Activated naive CD4-positive, alpha-beta T cell treated with anti-CD3 and anti-CD28 coated beads, Interleukin-2, amount 50 U/mL, for 24 hours (primary cell): ENCODE data around the gene AP2A2.
"Not testable (repeated sequence)": the region's sequence is repeated elsewhere in the genome, so short reads cannot be mapped to it uniquely, and the experiment has no call there.

Experiments
- H3K27ac Mint-ChIP-seq: one replicate; pipeline ENCODE4 v1.8.0; 2021; ENCODE audit warnings: mild to moderate bottlenecking, mixed read lengths
- H3K27me3 Mint-ChIP-seq: one replicate; pipeline ENCODE4 v1.8.0; 2021; ENCODE audit warnings: mixed read lengths
- H3K36me3 Mint-ChIP-seq: one replicate; pipeline ENCODE4 v1.8.0; 2021; ENCODE audit warnings: mixed read lengths
- H3K4me1 Mint-ChIP-seq: one replicate; pipeline ENCODE4 v1.8.0; 2021; ENCODE audit warnings: mixed read lengths
- H3K4me3 Mint-ChIP-seq: one replicate; pipeline ENCODE4 v1.8.0; 2021; ENCODE audit warnings: mild to moderate bottlenecking, mixed read lengths
- H3K9me3 Mint-ChIP-seq: one replicate; pipeline ENCODE4 v1.8.0; 2021; ENCODE audit warnings: mixed read lengths

Gene AP2A2

GRCh38 chr11:1012740-1013630 is 87.3 kb downstream of the AP2A2 start:
- no peak overlapping the region for H3K4me3 Mint-ChIP-seq

GRCh38 chr11:1013631-1013935 is 87.9 kb downstream of the AP2A2 start:
- Mint-ChIP-seq H3K27ac (no peak overlapping the region), H3K4me1 (peaks cover 23% of the 10 kb centered on the region), H3K9me3 (no peaks in the 10 kb centered on the region), H3K4me3 (no peak overlapping the region), H3K27me3 (no peaks in the 10 kb centered on the region), H3K36me3 (peaks cover 10% of the 10 kb centered on the region)

More at GRCh38 chr11:1012740-1013630, 87.3 kb downstream of the AP2A2 start:
- H3K27ac Mint-ChIP-seq: no peak overlapping the region
- H3K9me3 Mint-ChIP-seq: no peaks in the 10 kb centered on the region
- peaks cover 19% of the 10 kb centered on the region for H3K4me1 Mint-ChIP-seq
- H3K36me3 Mint-ChIP-seq: peaks cover 10% of the 10 kb centered on the region
- H3K27me3 Mint-ChIP-seq: no peaks in the 10 kb centered on the region

- peaks cover 23% of the 10 kb centered on the region for H3K4me1 Mint-ChIP-seq
- H3K4me3 Mint-ChIP-seq: no peak overlapping the region
- no peaks in the 10 kb centered on the region for H3K9me3 Mint-ChIP-seq
- peaks cover 10% of the 10 kb centered on the region for H3K36me3 Mint-ChIP-seq
- no peak overlapping the region for H3K27ac Mint-ChIP-seq
- no peaks in the 10 kb centered on the region for H3K27me3 Mint-ChIP-seq
Observed at GRCh38 chr11:1014276-1014675, 88.6 kb downstream of the AP2A2 start.

GRCh38 chr11:1015064-1015463 is 89.4 kb downstream of the AP2A2 start:
- Mint-ChIP-seq H3K4me1 (peaks cover 23% of the 10 kb centered on the region), H3K27me3 (no peaks in the 10 kb centered on the region), H3K36me3 (peaks cover 10% of the 10 kb centered on the region), H3K4me3 (no peak overlapping the region), H3K27ac (peak overlapping the region; percentile 8), H3K9me3 (no peaks in the 10 kb centered on the region)

GRCh38 chr11:1015826-1016545 is 90.3 kb downstream of the AP2A2 start:
- peaks cover 7% of the 10 kb centered on the region for H3K36me3 Mint-ChIP-seq
- H3K4me3 Mint-ChIP-seq: no peak overlapping the region

GRCh38 chr11:1016610-1017126 is 91.0 kb downstream of the AP2A2 start:
- H3K36me3 Mint-ChIP-seq, H3K4me3 Mint-ChIP-seq, H3K27me3 Mint-ChIP-seq, H3K9me3 Mint-ChIP-seq: not testable (repeated sequence)
- H3K4me1 Mint-ChIP-seq: peaks cover 23% of the 10 kb centered on the region
- peak overlapping the region; percentile 44 for H3K27ac Mint-ChIP-seq

More at GRCh38 chr11:1015826-1016545, 90.3 kb downstream of the AP2A2 start:
- no peaks in the 10 kb centered on the region for H3K9me3 Mint-ChIP-seq
- no peak overlapping the region for H3K27ac Mint-ChIP-seq
- no peaks in the 10 kb centered on the region for H3K27me3 Mint-ChIP-seq
- peaks cover 23% of the 10 kb centered on the region for H3K4me1 Mint-ChIP-seq

- peaks cover 7% of the 10 kb centered on the region for H3K36me3 Mint-ChIP-seq
Observed at GRCh38 chr11:1017269-1018005, 91.8 kb downstream of the AP2A2 start.

GRCh38 chr11:1018091-1018490 is 92.4 kb downstream of the AP2A2 start:
- Mint-ChIP-seq H3K4me1 (peaks cover 23% of the 10 kb centered on the region), H3K9me3 (no peaks in the 10 kb centered on the region), H3K4me3 (no peak overlapping the region), H3K27ac (peak overlapping the region; percentile 0), H3K27me3 (no peaks in the 10 kb centered on the region), H3K36me3 (peaks cover 7% of the 10 kb centered on the region)

More at GRCh38 chr11:1017269-1018005, 91.8 kb downstream of the AP2A2 start:
- Mint-ChIP-seq H3K4me3 (no peak overlapping the region), H3K4me1 (peaks cover 23% of the 10 kb centered on the region), H3K27ac (peak overlapping the region; percentile 44), H3K27me3 (no peaks in the 10 kb centered on the region), H3K9me3 (no peaks in the 10 kb centered on the region)

- Mint-ChIP-seq H3K36me3 (peaks cover 7% of the 10 kb centered on the region), H3K27ac (no peak overlapping the region), H3K4me1 (peaks cover 23% of the 10 kb centered on the region), H3K4me3 (no peak overlapping the region), H3K9me3 (no peaks in the 10 kb centered on the region), H3K27me3 (no peaks in the 10 kb centered on the region)
Observed at GRCh38 chr11:1019321-1019910, 93.7 kb downstream of the AP2A2 start.

- Mint-ChIP-seq H3K27ac (no peak overlapping the region), H3K4me1 (peaks cover 23% of the 10 kb centered on the region)
Observed at GRCh38 chr11:1020211-1020905, 94.7 kb downstream of the AP2A2 start.

GRCh38 chr11:1022411-1022810 is 96.7 kb downstream of the AP2A2 start:
- Mint-ChIP-seq H3K4me3 (no peak overlapping the region), H3K27ac (no peak overlapping the region), H3K4me1 (peaks cover 9% of the 10 kb centered on the region), H3K9me3 (no peaks in the 10 kb centered on the region), H3K36me3 (peaks cover 2% of the 10 kb centered on the region), H3K27me3 (no peaks in the 10 kb centered on the region)

More at GRCh38 chr11:1020211-1020905, 94.7 kb downstream of the AP2A2 start:
- H3K27me3 Mint-ChIP-seq: no peaks in the 10 kb centered on the region
- H3K36me3 Mint-ChIP-seq: peaks cover 7% of the 10 kb centered on the region
- no peaks in the 10 kb centered on the region for H3K9me3 Mint-ChIP-seq
- H3K4me3 Mint-ChIP-seq: no peak overlapping the region

GRCh38 chr11:1022908-1023810 is 97.5 kb downstream of the AP2A2 start:
- H3K27me3 Mint-ChIP-seq: no peaks in the 10 kb centered on the region
- H3K27ac Mint-ChIP-seq: no peak overlapping the region
- H3K4me3 Mint-ChIP-seq: no peak overlapping the region
- no peaks in the 10 kb centered on the region for H3K36me3 Mint-ChIP-seq
- peaks cover 2% of the 10 kb centered on the region for H3K4me1 Mint-ChIP-seq
- H3K9me3 Mint-ChIP-seq: no peaks in the 10 kb centered on the region

GRCh38 chr11:1023811-1024596 is 98.3 kb downstream of the AP2A2 start:
- no peaks in the 10 kb centered on the region for H3K4me1 Mint-ChIP-seq
- no peaks in the 10 kb centered on the region for H3K27me3 Mint-ChIP-seq
- no peak overlapping the region for H3K27ac Mint-ChIP-seq
- H3K36me3 Mint-ChIP-seq: no peaks in the 10 kb centered on the region
- no peak overlapping the region for H3K4me3 Mint-ChIP-seq
- H3K9me3 Mint-ChIP-seq: no peaks in the 10 kb centered on the region
